GM19043 (cell line): ENCODE data around the gene ATP2A3.
"Not testable (repeated sequence)": the region's sequence is repeated elsewhere in the genome, so short reads cannot be mapped to it uniquely, and the experiment has no call there.

Experiments used
- ATAC-seq: cut with Tn5 transposase; IDR thresholded peaks from one replicate; pipeline ENCODE4 v1.9.1; 2021; ENCODE audit warnings: low read depth; ENCODE audit not compliant: unreplicated experiment

Gene ATP2A3

GRCh38 chr17:3957735-3958599 is 6.3 kb downstream of the ATP2A3 start:
- ATAC-seq: no peak

GRCh38 chr17:3956983-3957382 is 7.3 kb downstream of the ATP2A3 start:
- ATAC-seq: no peak

- no peak for ATAC-seq
These were observed 7.8 kb downstream of the ATP2A3 start for GRCh38 chr17:3956327-3956957.

GRCh38 chr17:3955673-3955988 is 8.6 kb downstream of the ATP2A3 start:
- ATAC-seq: no peak

- ATAC-seq: no peak
These were observed 9.1 kb downstream of the ATP2A3 start for GRCh38 chr17:3954976-3955672.

- no peak for ATAC-seq
These were observed 10.2 kb downstream of the ATP2A3 start for GRCh38 chr17:3954086-3954485.

- no peak for ATAC-seq
These were observed 10.7 kb downstream of the ATP2A3 start for GRCh38 chr17:3953542-3953941.

- no peak for ATAC-seq
These were observed 12.1 kb downstream of the ATP2A3 start for GRCh38 chr17:3952186-3952585.

- no peak for ATAC-seq
These were observed 12.8 kb downstream of the ATP2A3 start for GRCh38 chr17:3951420-3951819.

- no peak for ATAC-seq
These were observed 13.2 kb downstream of the ATP2A3 start for GRCh38 chr17:3951003-3951402.

- ATAC-seq: no peak
These were observed 13.7 kb downstream of the ATP2A3 start for GRCh38 chr17:3950584-3950983.

GRCh38 chr17:3949418-3949817 is 14.8 kb downstream of the ATP2A3 start:
- no peak for ATAC-seq

GRCh38 chr17:3948551-3948950 is 15.7 kb downstream of the ATP2A3 start:
- ATAC-seq: not testable (repeated sequence)

- ATAC-seq: no peak
These were observed 16.9 kb downstream of the ATP2A3 start for GRCh38 chr17:3947318-3947810.

- no peak for ATAC-seq
These were observed 17.5 kb downstream of the ATP2A3 start for GRCh38 chr17:3946711-3947235.

GRCh38 chr17:3944485-3945388 is 19.5 kb downstream of the ATP2A3 start:
- ATAC-seq: no peak

- no peak for ATAC-seq
These were observed 20.9 kb downstream of the ATP2A3 start for GRCh38 chr17:3943240-3943891.

- ATAC-seq: no peak
These were observed 23.1 kb downstream of the ATP2A3 start for GRCh38 chr17:3940965-3941698.

- ATAC-seq: no peak
These were observed 26.9 kb downstream of the ATP2A3 start for GRCh38 chr17:3937359-3937758.
